HEK293T (cell line): ENCODE results near the gene GSN.

Experiments
- CTCF ChIA-PET: fragments of 350-600 bp; formaldehyde crosslinking; extraction: SDS; loops from one replicate; lab custom pipeline; 2021; ENCODE audit warnings: antibody characterized with exemption, inconsistent platforms; lab: Yijun Ruan, JAX
- POLR2A ChIA-PET: fragments of 350-600 bp; formaldehyde crosslinking; extraction: SDS; loops from one replicate; lab custom pipeline; 2020; ENCODE audit warnings: antibody characterized with exemption, inconsistent platforms; lab: Yijun Ruan, JAX
- DNase-seq: peaks from one replicate; pipeline ENCODE4 v3.0.0; 2012; ENCODE audit warnings: mixed read lengths; ENCODE audit errors: extremely low spot score
- ARNT ChIP-seq: fragments of 450-650 bp; IDR thresholded peaks from 2 replicates; pipeline ENCODE4 v1.6.1; 2017; ENCODE audit warnings: mild to moderate bottlenecking
- BHLHE40 ChIP-seq: fragments of 450-650 bp; IDR thresholded peaks from 2 replicates; pipeline ENCODE4 v1.6.1; 2016; ENCODE audit warnings: mild to moderate bottlenecking, moderate library complexity, borderline replicate concordance
- CTBP1 ChIP-seq: fragments of 450-650 bp; IDR thresholded peaks from 2 replicates; pipeline ENCODE4 v1.6.1; 2016; ENCODE audit warnings: borderline replicate concordance
- ELF4 ChIP-seq: fragments of 450-650 bp; IDR thresholded peaks from 2 replicates; pipeline ENCODE4 v1.6.1; 2017; ENCODE audit warnings: antibody characterized with exemption
- FOXA1 ChIP-seq: fragments of 450-650 bp; IDR thresholded peaks from 2 replicates; pipeline ENCODE4 v1.6.1; 2016; ENCODE audit warnings: mild to moderate bottlenecking
- FOXK2 ChIP-seq: fragments of 450-650 bp; IDR thresholded peaks from 2 replicates; pipeline ENCODE4 v1.6.1; 2016; ENCODE audit warnings: mild to moderate bottlenecking
- FOXM1 ChIP-seq: fragments of 450-650 bp; IDR thresholded peaks from 2 replicates; pipeline ENCODE4 v1.6.1; 2017; ENCODE audit warnings: mild to moderate bottlenecking, borderline replicate concordance
- HDGF ChIP-seq: fragments of 450-650 bp; IDR thresholded peaks from 2 replicates; pipeline ENCODE4 v1.6.1; 2017; ENCODE audit warnings: antibody characterized with exemption, borderline replicate concordance
- L3MBTL2 ChIP-seq: fragments of 450-650 bp; conservative IDR thresholded peaks from 2 replicates; pipeline ENCODE4 v1.6.1; 2016; ENCODE audit warnings: mild to moderate bottlenecking
- LEF1 ChIP-seq: fragments of 450-650 bp; IDR thresholded peaks from 2 replicates; pipeline ENCODE4 v1.6.1; 2017; ENCODE audit warnings: mild to moderate bottlenecking, borderline replicate concordance
- NFRKB ChIP-seq: fragments of 450-650 bp; IDR thresholded peaks from 2 replicates; pipeline ENCODE4 v1.6.1; 2016; ENCODE audit warnings: mild to moderate bottlenecking, moderate library complexity
- SP1 ChIP-seq: fragments of 450-650 bp; IDR thresholded peaks from 2 replicates; pipeline ENCODE4 v1.6.1; 2017
- SUZ12 ChIP-seq: fragments of 450-650 bp; IDR thresholded peaks from 2 replicates; pipeline ENCODE4 v1.6.1; 2016; ENCODE audit warnings: mild to moderate bottlenecking
- TARDBP ChIP-seq: fragments of 450-650 bp; IDR thresholded peaks from 2 replicates; pipeline ENCODE4 v1.6.1; 2016
- ZNF384 ChIP-seq: fragments of 450-650 bp; IDR thresholded peaks from 2 replicates; pipeline ENCODE4 v1.6.1; 2016
- TF ChIP-seq, protein P1 (sequence below): fragments of 450-650 bp; IDR thresholded peaks from 2 replicates; pipeline ENCODE4 v1.6.1; 2016

Gene GSN

DNA sequence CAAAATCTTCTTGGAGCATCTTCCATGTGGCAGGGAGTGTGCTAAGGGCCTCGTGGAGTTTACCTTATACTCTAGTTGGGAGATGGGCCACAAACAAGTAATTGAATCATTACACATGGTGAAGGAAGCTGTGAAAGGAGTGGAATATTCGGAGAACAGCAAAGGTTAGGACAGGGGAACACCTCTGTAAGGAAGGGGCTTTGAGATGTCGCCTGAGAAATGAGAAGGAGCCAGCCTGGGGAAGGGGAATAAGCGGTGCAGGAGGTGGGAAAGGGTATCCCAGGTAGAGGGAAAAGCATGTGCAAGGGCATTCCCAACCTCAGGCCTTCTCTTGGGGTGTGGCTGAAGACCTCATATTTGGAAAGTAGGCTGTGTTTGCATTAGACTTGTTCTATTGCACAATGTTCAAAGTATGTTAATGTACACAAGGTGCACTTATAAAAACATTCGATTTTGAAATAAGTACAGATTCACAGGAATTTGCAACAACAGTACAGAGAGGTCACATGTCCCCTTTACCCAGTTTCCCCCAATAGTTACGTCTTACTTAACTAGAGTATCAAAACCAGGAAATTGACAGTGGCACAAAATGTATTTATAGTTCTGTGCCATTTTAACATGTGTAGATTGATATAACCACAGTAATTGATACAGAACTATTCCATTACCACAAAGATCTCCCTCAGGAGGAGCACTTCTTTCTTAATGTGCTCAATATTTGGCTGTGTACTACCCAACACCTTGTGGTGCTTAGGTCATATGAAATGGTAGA is 104.5 kb downstream of the GSN start:
- no peak for DNase-seq
- TF ChIP-seq LEF1 (no peak), L3MBTL2 (no peak), ARNT (no peak), ELF4 (no peak), BHLHE40 (no peak)
- ChIA-PET CTCF (no interaction called here), POLR2A (interaction anchor here (0.7 to 1.4 kb wide), 2 partner anchors 8 to 40 kb away, joined by 3 to 4 read pairs; no protein-coding TSS in a partner anchor)

DNA sequence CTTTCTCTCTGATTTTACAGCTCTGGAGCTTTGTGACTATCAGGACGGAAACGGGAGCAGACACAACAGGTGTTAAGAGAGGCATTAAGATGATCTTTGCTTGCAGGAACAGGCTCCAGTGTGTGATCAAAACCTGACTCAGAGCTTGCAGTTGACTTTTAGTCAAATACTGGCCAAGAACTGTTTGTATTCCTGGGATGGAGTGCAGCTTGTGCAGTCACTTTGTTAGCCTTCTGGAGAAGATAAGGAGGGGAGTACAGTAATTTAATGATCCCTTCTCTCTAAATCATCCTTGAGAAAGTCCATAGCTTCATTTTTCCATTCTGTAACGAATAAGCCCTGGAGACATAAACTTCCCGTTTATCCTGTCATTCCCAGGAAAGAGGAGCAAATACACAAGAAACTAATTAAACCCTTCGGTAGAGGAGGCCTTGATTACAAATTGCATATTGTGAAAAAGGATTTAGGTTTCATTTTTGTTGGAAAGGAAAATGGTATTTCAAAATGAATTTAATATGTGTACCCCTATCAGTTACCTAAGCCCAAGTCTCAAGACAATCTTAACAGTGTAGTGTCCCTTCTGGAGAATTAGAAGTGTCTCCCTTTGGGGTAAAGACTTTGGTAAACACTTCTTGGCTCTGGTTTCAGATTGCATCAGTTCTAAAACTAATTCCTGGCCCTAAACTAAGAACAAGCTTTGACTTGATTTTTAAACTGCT is 105.2 kb downstream of the GSN start:
- CTCF ChIA-PET, result interaction anchor here (0.8 kb wide), 1 partner anchor 17 kb away, joined by 3 read pairs; no protein-coding TSS in a partner anchor
- POLR2A ChIA-PET, result interaction anchor here (0.7 to 1.4 kb wide), 2 partner anchors 9 to 41 kb away, joined by 3 to 4 read pairs; no protein-coding TSS in a partner anchor
- no peak for TF ChIP-seq SUZ12
- TF ChIP-seq FOXK2, result no peak
- no peak for TF ChIP-seq L3MBTL2
- no peak for TF ChIP-seq SP1
- TF ChIP-seq, protein P1, sequence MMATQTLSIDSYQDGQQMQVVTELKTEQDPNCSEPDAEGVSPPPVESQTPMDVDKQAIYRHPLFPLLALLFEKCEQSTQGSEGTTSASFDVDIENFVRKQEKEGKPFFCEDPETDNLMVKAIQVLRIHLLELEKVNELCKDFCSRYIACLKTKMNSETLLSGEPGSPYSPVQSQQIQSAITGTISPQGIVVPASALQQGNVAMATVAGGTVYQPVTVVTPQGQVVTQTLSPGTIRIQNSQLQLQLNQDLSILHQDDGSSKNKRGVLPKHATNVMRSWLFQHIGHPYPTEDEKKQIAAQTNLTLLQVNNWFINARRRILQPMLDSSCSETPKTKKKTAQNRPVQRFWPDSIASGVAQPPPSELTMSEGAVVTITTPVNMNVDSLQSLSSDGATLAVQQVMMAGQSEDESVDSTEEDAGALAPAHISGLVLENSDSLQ, result no peak
- TF ChIP-seq FOXA1, result no peak
- no peak for TF ChIP-seq HDGF
- TF ChIP-seq ZNF384, result no peak
- TF ChIP-seq NFRKB, result no peak
- no peak for TF ChIP-seq LEF1
- TF ChIP-seq ARNT, result no peak
- no peak for TF ChIP-seq ELF4
- TF ChIP-seq BHLHE40, result no peak
- no peak for TF ChIP-seq TARDBP
- TF ChIP-seq CTBP1, result no peak
- no peak for TF ChIP-seq FOXM1
- no peak for DNase-seq

DNA sequence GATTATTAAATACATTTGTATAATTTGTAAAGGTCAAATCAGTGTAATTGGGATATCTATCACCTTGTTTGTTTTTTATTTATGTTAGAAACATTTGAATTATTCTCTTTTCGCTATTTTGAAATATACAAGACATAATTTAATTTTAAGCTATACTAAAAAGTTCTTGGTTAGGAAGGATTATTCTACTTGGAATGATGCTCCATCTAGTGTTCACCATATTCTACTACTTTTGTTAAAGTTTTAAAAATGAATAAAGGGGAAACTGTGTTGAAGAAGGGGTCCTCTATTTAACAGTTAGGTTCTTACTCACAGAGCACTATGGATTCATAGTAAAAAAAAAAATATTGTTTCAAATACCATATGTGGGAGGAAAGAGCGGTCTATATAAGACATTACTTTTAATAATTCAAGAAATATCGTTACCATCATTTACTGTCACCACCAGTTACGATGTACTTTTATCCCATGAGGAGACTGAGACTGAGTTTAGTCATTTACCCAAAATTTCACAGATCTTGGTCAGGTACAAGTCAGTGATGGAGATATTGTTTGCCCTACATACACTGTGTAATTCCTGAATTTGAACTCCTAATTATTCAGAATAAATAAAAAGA is 108.4 kb downstream of the GSN start:
- ChIA-PET POLR2A (no interaction called here), CTCF (interaction anchor here (0.6 to 3.0 kb wide), 3 partner anchors 17 to 60 kb away, joined by 3 to 12 read pairs (median 5); no protein-coding TSS in a partner anchor)

DNA sequence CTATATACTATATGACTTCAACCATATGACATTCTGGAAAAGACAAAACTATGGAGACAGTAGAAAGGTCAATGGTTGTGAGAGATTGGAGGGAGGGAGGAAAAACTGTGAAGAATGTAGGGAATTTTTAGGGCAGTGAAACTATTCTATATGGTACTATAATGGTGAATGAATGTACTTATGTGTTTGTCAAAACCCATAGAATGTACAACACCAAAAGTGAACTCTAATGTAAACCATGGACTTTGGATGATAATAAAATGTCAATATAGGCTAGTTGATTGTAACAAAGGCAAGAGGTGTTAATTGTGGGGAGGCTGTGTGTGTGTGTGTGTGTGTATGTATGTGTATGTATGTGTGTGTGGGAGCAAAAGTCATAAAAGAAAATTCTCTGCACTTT is 112.9 kb downstream of the GSN start:
- DNase-seq, result no peak
- TF ChIP-seq FOXA1 (no peak), CTBP1 (no peak), FOXM1 (no peak), FOXK2 (no peak), BHLHE40 (no peak), HDGF (no peak), SP1 (no peak), L3MBTL2 (no peak), NFRKB (no peak), ELF4 (no peak), ZNF384 (no peak), ARNT (no peak), SUZ12 (no peak)
- TF ChIP-seq, protein P1, result no peak
- CTCF ChIA-PET, result interaction anchor here (1.0 kb wide), 1 partner anchor 102 kb away, joined by 3 read pairs; no protein-coding TSS in a partner anchor
- POLR2A ChIA-PET, result no interaction called here

More for the DNA sequence above, 108.4 kb downstream of the GSN start:
- no peak for DNase-seq
- TF ChIP-seq L3MBTL2 (no peak), FOXM1 (no peak), FOXA1 (no peak), SP1 (no peak), NFRKB (no peak), ARNT (no peak), HDGF (no peak), BHLHE40 (no peak), CTBP1 (no peak), ZNF384 (no peak), LEF1 (no peak), TARDBP (no peak)
- TF ChIP-seq, protein P1, result no peak
